Gastrocnemius medialis (tissue), 4 donors: ENCODE data around the gene CHST15. TPM values are rescaled to one million over a fixed set of nuclear protein-coding genes. Genes with fewer than 3 reads are reported as not detected.

ENCODE experiments used
- ATAC-seq, 2 donors: fragments of 150-250 bp; one replicate each; pipeline ENCODE4 v1.9.1; 2016
- DNase-seq, 2 donors: peaks; one replicate each; pipeline ENCODE4 v3.0.0-alpha.2; 2019
- H3K27ac ChIP-seq, 4 donors: fragments of 200-600 bp; sonication (generic); 1 replicate in 1 of 4; 2 replicates in 3 of 4; pipeline ENCODE4 v1.5.1; 2016 to 2018; ENCODE audit warnings: mild to moderate bottlenecking in 2 of 4, moderate library complexity in 1 of 4
- H3K27me3 ChIP-seq, 3 donors: fragments of 200-600 bp; sonication (generic) in 2 of 3; 1 replicate in 1 of 3; 2 replicates in 2 of 3; pipeline versions ENCODE4 v1.5.1 to v1.6.0; 2016 to 2019; ENCODE audit warnings: mild to moderate bottlenecking in 1 of 3, moderate library complexity in 1 of 3
- H3K36me3 ChIP-seq, 2 donors: fragments of 200-600 bp; sonication (generic) in 1 of 2; one replicate each; pipeline ENCODE4 v1.5.1; 2017 to 2018
- H3K4me1 ChIP-seq, 2 donors: fragments of 200-600 bp; sonication (generic) in 1 of 2; one replicate each; pipeline ENCODE4 v1.5.1; 2016 to 2017; ENCODE audit warnings: mild to moderate bottlenecking in 2 of 2
- H3K4me3 ChIP-seq, 4 donors: fragments of 200-600 bp; sonication (generic) in 3 of 4; 1 replicate in 1 of 4; 2 replicates in 3 of 4; pipeline ENCODE4 v1.5.1; 2016 to 2019; ENCODE audit warnings: mild to moderate bottlenecking in 2 of 4
- H3K9me3 ChIP-seq, 3 donors: fragments of 200-600 bp; sonication (generic) in 2 of 3; 1 replicate in 1 of 3; 2 replicates in 2 of 3; pipeline ENCODE4 v1.5.1; 2016 to 2019
- POLR2A ChIP-seq, 2 donors: fragments of 450-650 bp; IDR thresholded peaks; one replicate each; pipeline ENCODE4 v1.6.1; 2017; ENCODE audit warnings: antibody characterized with exemption in 2 of 2, mild to moderate bottlenecking in 2 of 2, moderate library complexity in 2 of 2
- in situ Hi-C, 4 donors: fragments of 200-750 bp; cut with MboI; loops; one replicate each; pipeline versions ENCODE4 v1.15.0 to v1.8.0; 2017; ENCODE audit warnings: low sequenced_read_pairs in 4 of 4
- intact Hi-C: fragments of 100-400 bp; cut with DNase I; formaldehyde crosslinking; loops from one replicate; pipeline ENCODE4 v1.15.1; 2023; ENCODE audit warnings: low total_unique reads
- total RNA-seq, 4 donors: library from RNA; depleted of rRNA; stranded (reverse); fragments of >200 nt; gene quantifications; one replicate each; pipeline versions ENCODE4 v1.1.0 to v1.2.3, GENCODE V29; 2016
- TF ChIP-seq, protein P1 (sequence below), 5 experiments: fragments of 450-650 bp in 3 of 5; fragments of 200-600 bp in 2 of 5; sonication (generic) in 2 of 5; IDR thresholded peaks in 4 of 5; conservative IDR thresholded peaks in 1 of 5; 1 replicate in 4 of 5; 2 replicates in 1 of 5; pipeline ENCODE4 v1.5.1; 2016 to 2019; ENCODE audit warnings: antibody characterized with exemption in 5 of 5, mild to moderate bottlenecking in 3 of 5, moderate library complexity in 3 of 5

The CHST15 gene
- total RNA-seq, 4 donors from 2014 or later: 9.0 to 32.2 (median 20.3) TPM

DNA sequence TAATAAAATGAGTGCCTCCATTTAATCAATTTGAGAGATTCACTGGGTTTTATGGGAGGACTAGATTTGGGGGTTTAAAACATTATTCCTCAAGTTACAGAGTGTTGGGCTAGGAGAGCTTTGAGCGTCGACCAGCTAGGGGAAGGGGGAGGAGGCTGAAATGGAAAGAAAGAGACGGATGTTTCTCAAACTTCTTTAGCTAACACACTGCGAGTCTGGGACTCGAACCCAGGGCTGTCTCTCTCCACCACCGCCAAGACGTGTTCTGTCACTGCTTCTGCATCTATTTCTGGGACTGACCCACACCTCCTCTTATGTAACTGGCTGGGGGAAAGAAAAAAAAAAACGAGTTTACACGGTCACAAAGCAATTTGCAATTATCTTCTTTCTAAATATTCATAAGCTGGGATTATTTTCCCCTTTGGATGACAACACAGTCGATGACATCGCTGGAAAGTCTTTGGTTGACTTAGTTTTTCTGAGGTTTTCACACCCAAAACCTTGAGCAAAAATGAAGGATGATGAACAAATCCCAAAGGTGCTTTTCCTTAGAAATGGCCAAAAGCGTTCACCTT, 27.2 kb downstream of the CHST15 start:
- Histone ChIP-seq H3K4me1 (peaks cover 4 to 10% of the 10 kb centered on the region in 2 donors), H3K27me3 (no peaks in the 10 kb centered on the region), H3K4me3 (no peak overlapping the region), H3K9me3 (no peaks in the 10 kb centered on the region), H3K27ac (no peak overlapping the region), H3K36me3 (no peaks in the 10 kb centered on the region)
- ATAC-seq (no peak), DNase-seq (no peak)
- no peak for TF ChIP-seq POLR2A (IDR thresholded peaks at IDR 0.05)
- TF ChIP-seq, protein P1, sequence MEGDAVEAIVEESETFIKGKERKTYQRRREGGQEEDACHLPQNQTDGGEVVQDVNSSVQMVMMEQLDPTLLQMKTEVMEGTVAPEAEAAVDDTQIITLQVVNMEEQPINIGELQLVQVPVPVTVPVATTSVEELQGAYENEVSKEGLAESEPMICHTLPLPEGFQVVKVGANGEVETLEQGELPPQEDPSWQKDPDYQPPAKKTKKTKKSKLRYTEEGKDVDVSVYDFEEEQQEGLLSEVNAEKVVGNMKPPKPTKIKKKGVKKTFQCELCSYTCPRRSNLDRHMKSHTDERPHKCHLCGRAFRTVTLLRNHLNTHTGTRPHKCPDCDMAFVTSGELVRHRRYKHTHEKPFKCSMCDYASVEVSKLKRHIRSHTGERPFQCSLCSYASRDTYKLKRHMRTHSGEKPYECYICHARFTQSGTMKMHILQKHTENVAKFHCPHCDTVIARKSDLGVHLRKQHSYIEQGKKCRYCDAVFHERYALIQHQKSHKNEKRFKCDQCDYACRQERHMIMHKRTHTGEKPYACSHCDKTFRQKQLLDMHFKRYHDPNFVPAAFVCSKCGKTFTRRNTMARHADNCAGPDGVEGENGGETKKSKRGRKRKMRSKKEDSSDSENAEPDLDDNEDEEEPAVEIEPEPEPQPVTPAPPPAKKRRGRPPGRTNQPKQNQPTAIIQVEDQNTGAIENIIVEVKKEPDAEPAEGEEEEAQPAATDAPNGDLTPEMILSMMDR (IDR thresholded peaks at IDR 0.05 in 4 of 5, conservative IDR thresholded peaks at IDR 0.05 in 1 of 5): no peak
- in situ Hi-C loops: no loop called here
- intact Hi-C loops: no loop called here

DNA sequence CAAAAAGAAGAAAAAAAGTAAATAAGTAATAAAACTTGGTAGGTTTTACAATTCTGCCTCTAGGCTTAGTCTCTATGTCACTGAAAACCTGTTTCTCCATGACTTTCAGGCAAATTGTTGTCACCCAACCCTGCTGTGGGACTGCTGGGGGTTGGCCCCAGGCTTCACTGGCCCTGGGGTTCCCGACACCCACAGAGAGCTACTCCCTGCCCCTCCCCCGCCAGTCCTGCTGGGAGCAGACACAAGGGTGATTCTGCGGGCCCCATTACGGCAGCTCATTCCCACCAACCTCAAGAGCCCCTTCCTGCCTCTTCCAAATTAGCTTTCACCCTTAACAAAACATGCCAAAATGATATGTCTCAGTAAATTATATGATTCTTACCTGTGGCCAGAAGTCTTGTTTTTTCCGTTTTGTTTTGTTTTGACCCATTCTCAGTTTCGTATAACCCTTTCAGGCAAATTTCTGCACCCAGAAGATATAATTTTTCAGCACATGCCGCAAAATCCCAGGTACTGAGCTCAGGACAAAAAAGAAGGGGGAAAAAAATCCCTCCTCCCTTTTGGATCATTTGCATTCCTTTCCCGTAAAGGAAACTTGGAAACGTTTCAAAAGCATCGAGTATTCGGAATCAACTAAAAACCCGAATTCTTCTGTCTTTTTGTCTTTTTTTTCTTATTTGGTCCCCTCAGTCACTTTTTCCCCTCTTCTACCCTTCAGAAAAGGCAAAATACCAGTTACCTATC, 27.8 kb downstream of the CHST15 start:
- H3K36me3 ChIP-seq: no peaks in the 10 kb centered on the region
- TF ChIP-seq, protein P1 (IDR thresholded peaks at IDR 0.05 in 4 of 5, conservative IDR thresholded peaks at IDR 0.05 in 1 of 5): no peak
- no peak for TF ChIP-seq POLR2A (IDR thresholded peaks at IDR 0.05)
- in situ Hi-C loops (no loop called here), intact Hi-C loops (no loop called here)
- no peak overlapping the region for H3K4me3 ChIP-seq
- no peaks in the 10 kb centered on the region for H3K27me3 ChIP-seq
- H3K27ac ChIP-seq: no peak overlapping the region
- DNase-seq (no peak), ATAC-seq (no peak)
- H3K9me3 ChIP-seq: no peaks in the 10 kb centered on the region
- peaks cover 4 to 10% of the 10 kb centered on the region in 2 donors for H3K4me1 ChIP-seq

DNA sequence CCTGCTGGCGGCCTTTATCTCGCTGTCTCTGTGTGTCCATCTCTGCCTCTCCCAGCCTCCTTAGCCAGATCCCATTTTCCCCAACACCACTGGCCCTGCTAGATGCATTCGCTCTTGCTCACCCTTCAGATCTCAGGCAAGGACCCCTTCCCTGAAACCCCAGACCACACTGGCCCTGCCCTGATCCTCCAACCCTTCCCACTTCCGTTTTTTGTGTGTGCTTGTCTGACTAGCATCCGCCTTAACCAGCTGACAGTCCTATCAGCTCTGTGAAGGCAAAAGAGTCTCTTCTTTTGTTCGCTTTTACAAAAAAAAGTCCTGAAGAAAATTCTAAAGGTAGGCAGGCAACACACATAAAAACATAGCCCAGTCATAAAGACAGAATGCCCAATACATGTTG, 28.7 kb downstream of the CHST15 start:
- H3K36me3 ChIP-seq: no peaks in the 10 kb centered on the region
- intact Hi-C loops: no loop called here
- ATAC-seq: no peak
- peaks cover 4 to 10% of the 10 kb centered on the region in 2 donors for H3K4me1 ChIP-seq
- TF ChIP-seq, protein P1 (IDR thresholded peaks at IDR 0.05 in 4 of 5, conservative IDR thresholded peaks at IDR 0.05 in 1 of 5): no peak
- no peak for TF ChIP-seq POLR2A (IDR thresholded peaks at IDR 0.05)
- in situ Hi-C loops: no loop called here
- H3K4me3 ChIP-seq: no peak overlapping the region
- no peaks in the 10 kb centered on the region for H3K27me3 ChIP-seq
- DNase-seq: no peak
- H3K9me3 ChIP-seq: no peaks in the 10 kb centered on the region
- H3K27ac ChIP-seq: no peak overlapping the region

DNA sequence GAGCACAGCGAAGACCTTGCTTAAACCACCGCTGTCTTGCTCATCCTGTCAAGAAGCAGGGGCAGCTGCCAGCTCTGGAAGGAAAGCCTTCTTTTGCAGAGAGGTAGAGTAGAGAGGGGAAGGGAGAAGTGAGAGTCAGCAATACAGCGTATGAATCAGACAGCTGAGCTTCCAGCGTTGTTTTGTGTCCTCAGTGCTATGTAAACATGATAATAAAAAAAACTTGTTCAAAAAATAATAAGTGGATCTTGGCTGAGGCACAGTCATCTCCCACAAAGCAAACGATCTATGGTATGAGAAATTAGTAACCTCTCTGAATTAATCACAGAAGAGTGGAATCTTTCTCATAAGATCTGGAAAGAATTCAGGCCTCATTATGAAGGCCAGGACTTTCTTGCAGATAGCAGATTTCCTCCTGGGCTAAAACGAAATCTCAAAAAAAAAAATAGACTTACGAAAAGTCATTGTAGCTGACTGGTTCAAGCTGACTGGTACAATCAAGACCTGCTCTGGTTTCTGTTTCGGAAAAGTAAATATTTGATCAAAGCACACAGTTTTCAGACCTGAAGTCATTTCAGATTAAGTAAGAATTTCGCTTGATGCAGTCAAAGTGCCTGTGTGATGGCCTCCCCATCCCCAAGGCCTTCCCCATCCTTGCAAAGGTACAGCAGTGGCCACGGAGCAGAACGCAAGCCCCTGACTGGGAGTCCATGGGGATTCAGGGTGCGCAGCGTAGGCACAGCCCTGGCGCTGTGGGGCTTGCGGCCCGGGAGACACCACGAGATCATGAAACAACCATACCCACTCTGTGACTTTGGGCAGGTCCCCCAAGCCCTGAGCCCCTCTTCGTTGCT, 29.4 kb downstream of the CHST15 start:
- H3K4me3 ChIP-seq: no peak overlapping the region
- in situ Hi-C loops (no loop called here), intact Hi-C loops (no loop called here)
- H3K4me1 ChIP-seq: peaks cover 4 to 10% of the 10 kb centered on the region in 2 donors
- no peaks in the 10 kb centered on the region for H3K27me3 ChIP-seq
- no peaks in the 10 kb centered on the region for H3K9me3 ChIP-seq
- no peak for TF ChIP-seq POLR2A (IDR thresholded peaks at IDR 0.05)
- TF ChIP-seq, protein P1 (IDR thresholded peaks at IDR 0.05 in 4 of 5, conservative IDR thresholded peaks at IDR 0.05 in 1 of 5): no peak
- H3K27ac ChIP-seq: no peak overlapping the region
- ATAC-seq (no peak), DNase-seq (no peak)
- H3K36me3 ChIP-seq: no peaks in the 10 kb centered on the region
